ENCODE data around the gene RNF181. TPM values are rescaled to one million over a fixed set of nuclear protein-coding genes. Genes with fewer than 3 reads are reported as not detected.
"Not testable (repeated sequence)": the region's sequence is repeated elsewhere in the genome, so short reads cannot be mapped to it uniquely, and the experiment has no call there.

The RNF181 gene
- total RNA-seq, 6 donors from 2014 or later = 81.7 to 164 (median 108) TPM

- 72% methylated on average over 3 of the region's 3 CpGs; no CpG with 5 or more reads in 1 of the 2 donors for WGBS, 2 donors
- no peak for TF ChIP-seq CTCF (IDR thresholded peaks at IDR 0.05)
- no peak for TF ChIP-seq EP300 (IDR thresholded peaks at IDR 0.05)
- no peak for TF ChIP-seq POLR2A (IDR thresholded peaks at IDR 0.05)
- no peak for TF ChIP-seq POLR2AphosphoS5 (IDR thresholded peaks at IDR 0.05)
- H3K36me3 ChIP-seq = peaks cover 9 to 38% (median 23%) of the 10 kb centered on the region in 4 donors
- H3K27me3 ChIP-seq = no peaks in the 10 kb centered on the region
- H3K27ac ChIP-seq = peak overlapping the region in 3 of 4 donors; percentile 31 to 92 (median 87)
- DNase-seq (no peak), ATAC-seq (ENCODE audit: low FRiP score in 2 of 2) (no peak)
- H3K4me1 ChIP-seq = peaks cover 34 to 58% (median 40%) of the 10 kb centered on the region in 4 donors
- H3K9me3 ChIP-seq = no peaks in the 10 kb centered on the region
- no peak overlapping the region for H3K4me3 ChIP-seq
Measured at GRCh38 chr2:85600235-85600575, 4.7 kb downstream of the RNF181 start.

- ATAC-seq (ENCODE audit: low FRiP score in 2 of 2) (no peak), DNase-seq (no peak)
- H3K9me3 ChIP-seq = no peaks in the 10 kb centered on the region
- H3K4me1 ChIP-seq = peaks cover 43 to 63% (median 47%) of the 10 kb centered on the region in 4 donors
- H3K27me3 ChIP-seq = no peaks in the 10 kb centered on the region
- 71 to 84% methylated on average over 3 to 6 of the region's 6 CpGs for WGBS, 2 donors
- H3K27ac ChIP-seq = peak overlapping the region; percentile 87 to 92 (median 92)
- peak overlapping the region; percentile 42 to 80 (median 67) for H3K4me3 ChIP-seq
- TF ChIP-seq EP300 (IDR thresholded peaks at IDR 0.05) (no peak), POLR2A (IDR thresholded peaks at IDR 0.05) (no peak), POLR2AphosphoS5 (IDR thresholded peaks at IDR 0.05) (no peak), CTCF (IDR thresholded peaks at IDR 0.05) (no peak)
- H3K36me3 ChIP-seq = peaks cover 9 to 38% (median 23%) of the 10 kb centered on the region in 4 donors
Measured at GRCh38 chr2:85600951-85601770, 5.6 kb downstream of the RNF181 start.

GRCh38 chr2:85601771-85602475 lies 6.4 kb downstream of the RNF181 start:
- Histone ChIP-seq H3K4me1 (peaks cover 39 to 63% (median 46%) of the 10 kb centered on the region in 4 donors), H3K4me3 (peak overlapping the region; percentile 42 to 80 (median 67)), H3K36me3 (peaks cover 8 to 37% (median 21%) of the 10 kb centered on the region in 4 donors), H3K27ac (peak overlapping the region; percentile 87 to 92 (median 92)), H3K9me3 (no peaks in the 10 kb centered on the region), H3K27me3 (no peaks in the 10 kb centered on the region)
- DNase-seq = peak in 1 of 2 donors; percentile 77
- ATAC-seq (ENCODE audit: low FRiP score in 2 of 2) = peak; percentile 27 to 86
- WGBS, 2 donors = 7 to 18% methylated on average over 6 to 18 of the region's 36 CpGs
- TF ChIP-seq POLR2AphosphoS5 (IDR thresholded peaks at IDR 0.05) (no peak), POLR2A (IDR thresholded peaks at IDR 0.05) (no peak), EP300 (IDR thresholded peaks at IDR 0.05) (no peak), CTCF (IDR thresholded peaks at IDR 0.05) (no peak)

GRCh38 chr2:85602476-85603234 lies 7.1 kb downstream of the RNF181 start, which contains the start of gene TMEM150A:
TMEM150A (minus strand) TSS chr2:85602698; CDS start chr2:85601948, 750 bp downstream.
- DNase-seq (peak; percentile 97 to 99), ATAC-seq (ENCODE audit: low FRiP score in 2 of 2) (peak; percentile 94 to 98)
- H3K27ac ChIP-seq = peak within 1 kb of the TSS; percentile 87 to 92 (median 92)
- H3K36me3 ChIP-seq = peaks cover 1 to 33% (median 14%) of the 10 kb centered on the region in 4 donors
- H3K4me1 ChIP-seq = peaks cover 38 to 65% (median 49%) of the 10 kb centered on the region in 4 donors
- H3K27me3 ChIP-seq = no peaks in the 10 kb centered on the region
- peak in 1 of 4 donors; percentile 2 for TF ChIP-seq EP300 (IDR thresholded peaks at IDR 0.05)
- peak; percentile 47 to 90 (median 76) for TF ChIP-seq CTCF (IDR thresholded peaks at IDR 0.05)
- TF ChIP-seq POLR2A (IDR thresholded peaks at IDR 0.05) = peak in 3 of 4 donors; percentile 72 to 96 (median 93)
- peak; percentile 70 to 77 for TF ChIP-seq POLR2AphosphoS5 (IDR thresholded peaks at IDR 0.05)
- no peaks in the 10 kb centered on the region for H3K9me3 ChIP-seq
- peak within 1 kb of the TSS; percentile 64 to 85 (median 75) for H3K4me3 ChIP-seq
- 0% methylated on average over 29 of the region's 73 CpGs; no CpG with 5 or more reads in 1 of the 2 donors for WGBS, 2 donors

DNA sequence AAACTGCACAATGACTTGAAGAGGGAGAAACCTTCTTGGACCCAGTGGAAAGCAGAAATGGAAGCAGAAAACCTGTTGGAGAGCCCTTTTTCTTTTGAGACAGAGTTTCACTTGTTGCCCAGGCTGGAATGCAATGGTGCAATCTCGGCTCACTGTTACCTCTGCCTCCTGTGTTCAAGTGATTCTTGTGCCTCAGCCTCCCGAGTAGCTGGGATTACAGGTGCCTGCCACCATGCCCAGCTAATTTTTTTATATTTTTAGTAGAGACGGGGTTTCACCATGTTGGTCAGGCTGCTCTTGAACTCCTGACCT lies 8.5 kb downstream of the RNF181 start:
- not testable (repeated sequence) for H3K27me3 ChIP-seq; DNase-seq; ATAC-seq (ENCODE audit: low FRiP score in 2 of 2); H3K9me3 ChIP-seq
- H3K4me1 ChIP-seq = peaks cover 44 to 73% (median 62%) of the 10 kb centered on the region in 4 donors
- peak overlapping the region in 3 of 4 donors; percentile 64 to 80 (median 70) for H3K4me3 ChIP-seq
- 76 to 78% methylated on average over 3 of the region's 3 CpGs for WGBS, 2 donors
- peak overlapping the region; percentile 87 to 92 (median 92) for H3K27ac ChIP-seq
- peaks cover under 1 to 33% (median 10%) of the 10 kb centered on the region in 4 donors for H3K36me3 ChIP-seq
